ENCODE results near the gene ARHGAP10. TPM values are rescaled to one million over a fixed set of nuclear protein-coding genes. Genes with fewer than 3 reads are reported as not detected.
"Not testable (repeated sequence)": the region's sequence is repeated elsewhere in the genome, so short reads cannot be mapped to it uniquely, and the experiment has no call there.

Gene ARHGAP10
- polyA plus RNA-seq, 1 experiment, result 31.1 TPM

DNA sequence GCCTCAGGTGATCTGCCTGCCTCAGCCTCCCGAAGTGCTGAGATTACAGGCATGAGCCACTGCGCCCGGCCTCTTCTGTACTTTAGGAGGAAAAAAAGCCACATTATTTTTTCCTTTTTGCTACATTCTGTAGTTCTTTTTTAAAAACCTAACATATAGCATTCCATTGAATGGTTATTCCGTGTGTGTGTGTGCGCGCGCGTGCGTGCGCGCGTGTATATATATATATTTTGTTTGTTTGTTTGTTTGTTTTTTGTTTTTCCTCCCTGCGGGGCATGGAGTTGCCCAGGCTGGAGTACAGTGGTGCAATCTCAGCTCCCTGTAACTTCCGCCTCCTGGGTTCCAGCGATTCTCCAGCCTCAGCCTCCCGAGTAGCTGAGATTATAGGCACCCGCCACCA, 59.5 kb downstream of the ARHGAP10 start:
- DNase-seq (ENCODE audit: low read depth, low spot score), result no peak
- TF ChIP-seq CTCF (IDR thresholded peaks at IDR 0.05; ENCODE audit: low read depth, low read length), result no peak
- ChIA-PET POLR2A (no interaction called here), CTCF (interaction anchor here (1.0 to 1.9 kb wide), 2 partner anchors 75 to 83 kb away, joined by 5 read pairs; no protein-coding TSS in a partner anchor)
- H3K4me3 ChIP-seq (ENCODE audit: low read depth, low read length), result no peak overlapping the region
- H3K27me3 ChIP-seq (ENCODE audit: control insufficient read depth, insufficient read depth, low read length), result no peaks in the 10 kb centered on the region
- no peak overlapping the region for H3K27ac ChIP-seq (ENCODE audit: low read depth, low read length)
- H3K9me3 ChIP-seq (ENCODE audit: control insufficient read depth, insufficient read depth, low read length), result no peaks in the 10 kb centered on the region

GRCh38 chr4:147791865-147792264, 60.0 kb downstream of the ARHGAP10 start:
- POLR2A ChIA-PET, result no interaction called here
- Histone ChIP-seq H3K9me3 (ENCODE audit: control insufficient read depth, insufficient read depth, low read length) (no peaks in the 10 kb centered on the region), H3K27me3 (ENCODE audit: control insufficient read depth, insufficient read depth, low read length) (no peaks in the 10 kb centered on the region), H3K4me3 (ENCODE audit: low read depth, low read length) (no peak overlapping the region), H3K27ac (ENCODE audit: low read depth, low read length) (no peak overlapping the region)
- TF ChIP-seq CTCF (IDR thresholded peaks at IDR 0.05; ENCODE audit: low read depth, low read length), result no peak
- DNase-seq (ENCODE audit: low read depth, low spot score), result no peak
- CTCF ChIA-PET, result interaction anchor here (1.0 to 1.9 kb wide), 2 partner anchors 75 to 83 kb away, joined by 5 read pairs; no protein-coding TSS in a partner anchor

- Histone ChIP-seq H3K27me3 (ENCODE audit: control insufficient read depth, insufficient read depth, low read length) (no peaks in the 10 kb centered on the region), H3K9me3 (ENCODE audit: control insufficient read depth, insufficient read depth, low read length) (no peaks in the 10 kb centered on the region), H3K27ac (ENCODE audit: low read depth, low read length) (no peak overlapping the region), H3K4me3 (ENCODE audit: low read depth, low read length) (no peak overlapping the region)
- CTCF ChIA-PET, result interaction anchor here (1.9 kb wide), 1 partner anchor 73 kb away, joined by 5 read pairs; no protein-coding TSS in a partner anchor
- TF ChIP-seq CTCF (IDR thresholded peaks at IDR 0.05; ENCODE audit: low read depth, low read length), result no peak
- POLR2A ChIA-PET, result no interaction called here
- no peak for DNase-seq (ENCODE audit: low read depth, low spot score)
These were observed 61.9 kb downstream of the ARHGAP10 start for GRCh38 chr4:147793569-147794313.

- Histone ChIP-seq H3K4me3 (ENCODE audit: low read depth, low read length) (no peak overlapping the region), H3K27ac (ENCODE audit: low read depth, low read length) (no peak overlapping the region), H3K27me3 (ENCODE audit: control insufficient read depth, insufficient read depth, low read length) (no peaks in the 10 kb centered on the region), H3K9me3 (ENCODE audit: control insufficient read depth, insufficient read depth, low read length) (no peaks in the 10 kb centered on the region)
- no peak for DNase-seq (ENCODE audit: low read depth, low spot score)
- ChIA-PET CTCF (no interaction called here), POLR2A (no interaction called here)
- TF ChIP-seq CTCF (IDR thresholded peaks at IDR 0.05; ENCODE audit: low read depth, low read length), result no peak
These were observed 62.4 kb downstream of the ARHGAP10 start for GRCh38 chr4:147794314-147794680.

DNA sequence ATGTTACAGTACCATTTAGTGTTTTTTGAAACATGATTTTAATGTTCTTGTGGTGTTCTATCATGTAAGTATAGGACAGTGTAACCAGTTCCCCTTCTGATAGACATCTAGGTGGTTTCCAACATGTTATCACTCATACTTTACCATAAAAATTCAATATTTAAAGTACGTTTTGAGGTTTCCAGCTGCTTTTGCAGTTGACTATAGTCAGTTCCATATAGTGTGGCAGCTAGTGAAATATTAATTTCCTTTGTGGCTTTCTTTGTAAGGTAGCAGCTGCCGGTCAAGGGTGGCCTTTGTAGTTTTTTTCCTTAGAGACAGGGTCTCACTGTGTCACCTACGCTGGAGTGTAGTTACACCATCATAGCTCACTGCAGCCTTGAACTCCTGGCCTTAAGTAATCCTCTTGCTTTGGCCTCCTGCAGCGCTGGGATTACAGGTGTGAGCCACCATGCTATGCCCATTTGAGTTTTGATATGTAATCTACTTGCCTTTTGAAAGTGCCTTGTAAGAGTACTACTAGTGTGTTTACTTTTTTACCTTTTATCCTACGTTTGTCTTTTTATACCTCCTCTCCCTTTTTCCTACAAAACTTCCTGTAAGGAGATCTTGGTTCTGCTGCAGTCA, 63.0 kb downstream of the ARHGAP10 start:
- no peak overlapping the region for H3K4me3 ChIP-seq (ENCODE audit: low read depth, low read length)
- no peak for DNase-seq (ENCODE audit: low read depth, low spot score)
- no peak overlapping the region for H3K27ac ChIP-seq (ENCODE audit: low read depth, low read length)
- H3K27me3 ChIP-seq (ENCODE audit: control insufficient read depth, insufficient read depth, low read length), result no peaks in the 10 kb centered on the region
- H3K9me3 ChIP-seq (ENCODE audit: control insufficient read depth, insufficient read depth, low read length), result no peaks in the 10 kb centered on the region
- ChIA-PET CTCF (interaction anchor here (1.3 kb wide), 1 partner anchor 72 kb away, joined by 4 read pairs; no protein-coding TSS in a partner anchor), POLR2A (no interaction called here)
- TF ChIP-seq CTCF (IDR thresholded peaks at IDR 0.05; ENCODE audit: low read depth, low read length), result no peak

GRCh38 chr4:147799057-147799456, 67.2 kb downstream of the ARHGAP10 start:
- POLR2A ChIA-PET; CTCF ChIA-PET; H3K4me3 ChIP-seq (ENCODE audit: low read depth, low read length); H3K27me3 ChIP-seq (ENCODE audit: control insufficient read depth, insufficient read depth, low read length); H3K9me3 ChIP-seq (ENCODE audit: control insufficient read depth, insufficient read depth, low read length); H3K27ac ChIP-seq (ENCODE audit: low read depth, low read length); DNase-seq (ENCODE audit: low read depth, low spot score): not testable (repeated sequence)
